GM12865 (cell line): ENCODE data around the gene TSHZ2.

Experiments used
- DNase-seq: peaks from one replicate; pipeline ENCODE4 v3.0.0; 2010; ENCODE audit warnings: low read depth
- H3K4me3 ChIP-seq: 2 replicates; pipeline ENCODE4 v1.5.1; 2011; ENCODE audit warnings: mild to moderate bottlenecking, low read depth, low read length, control low read depth
- TF ChIP-seq, protein P1 (sequence below): IDR thresholded peaks from 2 replicates; pipeline ENCODE4 v1.5.1; 2011; ENCODE audit warnings: low read length, control low read depth, low read depth, inconsistent platforms; ENCODE audit not compliant: insufficient read depth; ENCODE audit errors: missing control alignments

The TSHZ2 gene

DNA sequence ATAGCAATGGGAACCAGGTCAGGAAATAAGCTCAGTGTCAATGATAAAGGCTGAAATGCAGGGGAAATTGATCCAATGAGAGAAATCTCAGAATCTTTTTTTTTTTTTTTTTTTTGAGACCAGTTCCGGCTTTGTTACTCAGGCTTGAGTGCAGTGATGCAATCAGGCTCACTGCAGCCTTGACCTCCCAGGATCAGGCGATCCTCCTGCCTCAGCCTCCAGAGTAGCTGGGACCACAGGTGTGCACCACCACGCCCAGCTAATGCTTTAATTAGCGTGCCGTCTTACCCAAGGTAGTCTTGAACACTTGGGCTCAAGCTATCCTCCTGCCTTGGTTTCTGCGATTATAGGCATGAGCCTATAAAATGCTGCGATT, 325.0 kb downstream of the TSHZ2 start:
- no peak for DNase-seq
- H3K4me3 ChIP-seq, result no peak overlapping the region
- TF ChIP-seq, protein P1, sequence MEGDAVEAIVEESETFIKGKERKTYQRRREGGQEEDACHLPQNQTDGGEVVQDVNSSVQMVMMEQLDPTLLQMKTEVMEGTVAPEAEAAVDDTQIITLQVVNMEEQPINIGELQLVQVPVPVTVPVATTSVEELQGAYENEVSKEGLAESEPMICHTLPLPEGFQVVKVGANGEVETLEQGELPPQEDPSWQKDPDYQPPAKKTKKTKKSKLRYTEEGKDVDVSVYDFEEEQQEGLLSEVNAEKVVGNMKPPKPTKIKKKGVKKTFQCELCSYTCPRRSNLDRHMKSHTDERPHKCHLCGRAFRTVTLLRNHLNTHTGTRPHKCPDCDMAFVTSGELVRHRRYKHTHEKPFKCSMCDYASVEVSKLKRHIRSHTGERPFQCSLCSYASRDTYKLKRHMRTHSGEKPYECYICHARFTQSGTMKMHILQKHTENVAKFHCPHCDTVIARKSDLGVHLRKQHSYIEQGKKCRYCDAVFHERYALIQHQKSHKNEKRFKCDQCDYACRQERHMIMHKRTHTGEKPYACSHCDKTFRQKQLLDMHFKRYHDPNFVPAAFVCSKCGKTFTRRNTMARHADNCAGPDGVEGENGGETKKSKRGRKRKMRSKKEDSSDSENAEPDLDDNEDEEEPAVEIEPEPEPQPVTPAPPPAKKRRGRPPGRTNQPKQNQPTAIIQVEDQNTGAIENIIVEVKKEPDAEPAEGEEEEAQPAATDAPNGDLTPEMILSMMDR, result no peak

DNA sequence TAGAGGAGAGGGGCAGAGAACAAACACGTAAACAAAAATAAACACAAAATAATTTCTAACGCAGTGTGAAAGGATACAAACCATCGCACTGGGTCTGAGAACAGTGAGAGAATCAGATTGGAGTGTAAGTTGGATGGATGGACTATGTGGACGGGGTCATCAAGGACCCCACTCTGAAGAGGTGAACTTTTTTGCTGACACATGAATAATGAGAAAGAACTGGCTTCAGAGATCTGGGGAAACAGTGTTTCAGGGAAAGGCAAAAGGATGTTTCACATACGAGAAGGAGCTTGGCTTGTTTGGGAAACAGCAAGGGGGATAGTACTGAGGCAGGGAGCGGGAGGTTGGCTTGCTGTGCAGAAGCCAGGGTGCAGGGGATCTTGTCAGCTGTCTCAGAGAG, 326.1 kb downstream of the TSHZ2 start:
- TF ChIP-seq, protein P1, result no peak
- no peak for DNase-seq
- no peak overlapping the region for H3K4me3 ChIP-seq

DNA sequence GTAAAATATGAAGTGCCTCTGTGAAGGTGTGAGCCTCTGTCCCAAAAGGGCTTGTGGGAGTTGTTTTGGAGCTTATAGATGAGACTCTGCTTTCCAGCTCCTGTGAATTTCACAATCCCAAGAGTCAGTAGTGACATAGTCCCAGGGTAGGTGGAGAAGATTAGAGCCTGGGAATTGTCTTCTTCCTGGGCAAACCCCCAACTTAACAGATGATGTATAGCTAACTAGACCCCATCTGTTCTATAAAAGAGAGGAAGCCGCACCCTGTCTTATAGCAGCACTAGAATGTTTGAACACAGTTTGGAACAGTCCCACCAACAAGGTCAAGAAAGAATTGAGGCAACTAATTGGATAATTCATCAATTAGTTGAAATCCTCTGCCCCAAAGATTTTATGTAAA, 326.8 kb downstream of the TSHZ2 start:
- H3K4me3 ChIP-seq, result no peak overlapping the region
- TF ChIP-seq, protein P1, result no peak
- no peak for DNase-seq

DNA sequence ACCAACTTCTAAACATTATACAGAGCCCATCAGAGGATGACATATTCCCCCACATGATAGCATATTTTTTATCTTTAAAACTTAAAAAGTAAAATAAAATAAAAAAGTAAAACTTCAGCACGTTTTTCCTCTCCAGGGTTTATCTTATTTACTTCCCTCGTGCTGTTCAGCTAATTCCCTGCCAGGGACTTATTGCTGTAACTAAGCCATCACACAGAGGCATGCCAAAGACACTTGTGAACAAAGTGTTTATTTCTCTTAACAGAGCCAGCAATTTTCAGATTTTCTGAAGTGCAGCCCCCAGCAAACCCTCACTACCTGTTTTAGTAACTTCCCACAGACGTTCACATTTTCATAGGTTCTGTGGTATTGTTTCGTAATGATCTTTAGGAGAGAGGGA, 327.7 kb downstream of the TSHZ2 start:
- DNase-seq, result no peak
- no peak overlapping the region for H3K4me3 ChIP-seq
- TF ChIP-seq, protein P1, result no peak

DNA sequence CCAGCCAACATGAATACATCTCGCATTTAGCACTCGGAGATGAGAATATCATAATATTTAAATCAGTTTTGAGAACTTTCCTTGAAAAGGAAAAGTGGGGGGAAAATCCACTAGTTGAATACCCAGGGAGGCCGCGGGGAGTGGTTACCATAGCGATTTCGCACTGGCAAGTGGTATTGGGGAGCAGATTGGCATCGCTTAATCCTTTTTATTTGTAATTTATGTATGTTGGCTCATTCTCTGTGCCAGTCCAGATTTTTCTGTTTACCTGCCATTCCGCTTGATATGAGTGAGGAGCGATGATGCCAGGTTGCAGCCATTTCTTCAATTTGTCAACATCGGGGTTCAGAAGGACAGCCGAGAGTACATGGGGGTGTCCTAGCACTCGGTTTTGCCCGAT, 329.7 kb downstream of the TSHZ2 start:
- no peak overlapping the region for H3K4me3 ChIP-seq
- DNase-seq, result no peak
- TF ChIP-seq, protein P1, result no peak

DNA sequence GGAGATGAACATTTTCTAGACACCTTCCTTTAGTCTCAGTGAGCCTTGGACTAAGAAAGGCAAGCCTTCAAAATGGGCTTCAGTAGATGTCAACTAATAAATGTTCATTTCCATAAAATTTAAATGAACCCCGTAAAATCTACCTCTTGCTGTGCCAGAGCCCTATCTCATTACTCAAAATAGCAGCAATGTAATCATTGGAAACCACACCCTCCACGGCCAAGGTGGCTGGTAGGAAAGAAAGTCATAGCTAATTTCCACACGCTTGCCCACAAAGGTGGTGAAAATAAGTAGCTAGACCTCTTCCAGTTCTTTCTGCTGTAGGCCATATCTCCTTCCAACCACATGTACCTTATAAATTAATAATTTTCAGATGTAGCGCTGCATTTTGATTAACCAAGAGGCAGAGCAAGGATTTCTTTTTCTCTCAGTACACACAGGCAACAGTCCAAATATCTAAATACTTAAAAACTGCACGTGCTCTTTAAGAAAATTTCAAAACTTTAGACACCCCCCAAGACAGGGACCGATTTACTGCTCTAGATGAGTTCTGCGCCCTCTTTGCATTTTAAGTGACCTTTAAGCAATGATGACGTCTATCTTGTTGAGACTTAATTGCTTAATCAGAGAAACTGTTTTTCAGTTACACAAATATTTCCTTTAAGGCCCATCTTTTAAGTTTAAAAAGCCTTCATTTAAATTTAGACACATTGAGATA, 330.7 kb downstream of the TSHZ2 start:
- no peak for DNase-seq
- TF ChIP-seq, protein P1, result no peak

DNA sequence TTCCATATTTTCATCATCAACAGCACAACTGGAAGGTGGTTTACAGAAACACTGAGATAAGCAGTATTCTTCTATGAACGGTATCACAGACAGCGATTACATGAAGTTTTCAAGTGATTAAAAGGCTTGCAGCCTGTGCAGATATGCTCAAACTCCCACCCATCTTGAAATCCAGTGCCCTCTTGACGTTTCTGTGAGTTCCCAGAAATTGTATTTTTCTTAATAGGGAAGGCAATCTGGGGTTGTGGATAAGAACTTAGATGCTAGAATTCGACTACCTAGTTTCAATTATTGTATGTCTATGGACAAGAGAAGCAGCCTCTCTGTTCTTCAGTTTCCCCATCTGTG, 331.2 kb downstream of the TSHZ2 start:
- DNase-seq, result no peak
- no peak overlapping the region for H3K4me3 ChIP-seq
- TF ChIP-seq, protein P1, result no peak

More for the DNA sequence above, 330.7 kb downstream of the TSHZ2 start:
- H3K4me3 ChIP-seq, result no peak overlapping the region
